ENCODE measurements around the gene KRTAP9-6. TPM values are rescaled to one million over a fixed set of nuclear protein-coding genes. Genes with fewer than 3 reads are reported as not detected.

KRTAP9-6 gene, protein sequence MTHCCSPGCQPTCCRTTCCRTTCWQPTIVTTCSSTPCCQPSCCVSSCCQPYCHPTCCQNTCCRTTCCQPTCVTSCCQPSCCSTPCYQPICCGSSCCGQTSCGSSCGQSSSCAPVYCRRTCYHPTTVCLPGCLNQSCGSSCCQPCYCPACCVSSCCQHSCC
- not detected for total RNA-seq

GRCh38 chr17:41265078-41265477, at the start of gene KRTAP9-6:
Gene KRTAP9-6, plus strand, starts transcription at chr17:41265378. Its CDS starts 0 bp downstream, at chr17:41265378.

DNA sequence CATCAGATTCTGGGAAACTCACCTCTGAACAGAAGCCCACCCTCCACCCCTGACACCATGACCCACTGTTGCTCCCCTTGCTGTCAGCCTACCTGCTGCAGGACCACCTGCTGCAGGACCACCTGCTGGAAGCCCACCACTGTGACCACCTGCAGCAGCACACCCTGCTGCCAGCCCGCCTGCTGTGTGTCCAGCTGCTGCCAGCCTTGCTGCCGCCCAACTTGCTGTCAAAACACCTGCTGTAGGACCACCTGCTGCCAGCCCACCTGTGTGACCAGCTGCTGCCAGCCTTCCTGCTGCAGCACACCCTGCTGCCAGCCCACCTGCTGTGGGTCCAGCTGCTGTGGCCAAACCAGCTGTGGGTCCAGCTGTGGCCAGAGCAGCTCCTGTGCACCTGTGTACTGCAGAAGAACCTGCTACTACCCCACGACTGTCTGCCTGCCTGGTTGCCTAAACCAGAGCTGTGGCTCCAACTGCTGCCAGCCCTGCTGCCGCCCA, 38.5 kb upstream of the KRTAP9-6 start, which contains the start of gene KRTAP9-2:
TSS of gene KRTAP9-2 (plus strand) at position 51 of the 498 bp plus-strand sequence. CDS start at position 58, 7 bp downstream.

DNA sequence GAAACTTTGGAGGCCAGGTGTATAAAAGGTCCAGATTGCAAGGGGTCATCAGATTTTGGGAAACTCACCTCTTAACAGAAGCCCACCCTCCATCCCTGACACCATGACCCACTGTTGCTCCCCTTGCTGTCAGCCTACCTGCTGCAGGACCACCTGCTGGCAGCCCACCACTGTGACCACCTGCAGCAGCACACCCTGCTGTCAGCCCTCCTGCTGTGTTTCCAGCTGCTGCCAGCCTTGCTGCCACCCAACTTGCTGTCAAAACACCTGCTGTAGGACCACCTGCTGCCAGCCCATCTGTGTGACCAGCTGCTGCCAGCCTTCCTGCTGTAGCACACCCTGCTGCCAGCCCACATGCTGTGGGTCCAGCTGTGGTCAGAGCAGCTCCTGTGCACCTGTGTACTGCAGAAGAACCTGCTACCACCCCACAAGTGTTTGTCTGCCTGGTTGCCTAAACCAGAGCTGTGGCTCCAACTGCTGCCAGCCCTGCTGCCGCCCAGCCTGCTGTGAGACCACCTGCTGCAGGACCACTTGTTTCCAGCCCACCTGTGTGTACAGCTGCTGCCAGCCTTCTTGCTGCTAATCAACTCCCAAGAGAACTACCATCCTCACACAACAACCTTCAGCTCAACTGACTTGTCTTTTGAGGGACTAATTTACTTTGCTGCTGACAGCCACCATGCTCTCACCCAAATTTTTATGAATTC, 32.6 kb upstream of the KRTAP9-6 start, which contains the start of gene KRTAP9-3:
TSS of gene KRTAP9-3 (plus strand) at position 51 of the 707 bp plus-strand sequence. CDS start at position 104, 53 bp downstream.

GRCh38 chr17:41237949-41238437, 27.2 kb upstream of the KRTAP9-6 start, which contains the start of gene KRTAP9-8:
Gene KRTAP9-8, plus strand, starts transcription at chr17:41237999. Its CDS starts 53 bp downstream, at chr17:41238052.

GRCh38 chr17:41249637-41250240, 15.4 kb upstream of the KRTAP9-6 start, which contains the start of gene KRTAP9-4:
Gene KRTAP9-4, plus strand, starts transcription at chr17:41249687. Its CDS starts 34 bp downstream, at chr17:41249721.

DNA sequence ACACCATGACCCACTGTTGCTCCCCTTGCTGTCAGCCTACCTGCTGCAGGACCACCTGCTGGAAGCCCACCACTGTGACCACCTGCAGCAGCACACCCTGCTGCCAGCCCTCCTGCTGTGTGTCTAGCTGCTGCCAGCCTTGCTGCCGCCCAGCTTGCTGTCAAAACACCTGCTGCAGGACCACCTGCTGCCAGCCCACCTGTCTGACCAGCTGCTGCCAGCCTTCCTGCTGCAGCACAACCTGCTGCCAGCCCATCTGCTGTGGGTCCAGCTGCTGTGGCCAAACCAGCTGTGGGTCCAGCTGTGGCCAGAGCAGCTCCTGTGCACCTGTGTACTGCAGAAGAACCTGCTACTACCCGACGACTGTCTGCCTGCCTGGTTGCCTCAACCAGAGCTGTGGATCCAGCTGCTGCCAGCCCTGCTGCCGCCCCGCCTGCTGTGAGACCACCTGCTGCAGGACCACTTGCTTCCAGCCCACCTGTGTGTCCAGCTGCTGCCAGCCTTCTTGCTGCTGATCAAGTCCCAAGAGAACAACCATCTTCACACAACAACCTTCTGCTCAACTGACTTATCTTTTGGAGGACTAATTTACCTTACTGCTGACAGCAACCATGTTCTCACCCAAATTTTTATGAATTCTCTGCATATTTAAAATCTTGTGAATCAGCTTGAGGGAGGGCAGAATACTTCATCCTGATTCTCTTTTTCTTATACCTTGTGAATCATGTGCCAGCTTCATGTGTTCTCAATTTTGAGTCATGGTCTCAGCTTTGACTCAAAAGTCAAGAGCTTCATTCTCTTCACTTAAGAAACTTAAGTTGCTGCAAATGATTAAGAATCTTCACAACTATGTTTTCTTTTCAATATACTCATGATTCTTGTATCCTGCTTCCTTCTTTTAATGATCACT, 9.5 kb upstream of the KRTAP9-6 start, which contains the start of gene KRTAP9-9:
TSS of gene KRTAP9-9 (plus strand) at position 4 of the 910 bp plus-strand sequence.

DNA sequence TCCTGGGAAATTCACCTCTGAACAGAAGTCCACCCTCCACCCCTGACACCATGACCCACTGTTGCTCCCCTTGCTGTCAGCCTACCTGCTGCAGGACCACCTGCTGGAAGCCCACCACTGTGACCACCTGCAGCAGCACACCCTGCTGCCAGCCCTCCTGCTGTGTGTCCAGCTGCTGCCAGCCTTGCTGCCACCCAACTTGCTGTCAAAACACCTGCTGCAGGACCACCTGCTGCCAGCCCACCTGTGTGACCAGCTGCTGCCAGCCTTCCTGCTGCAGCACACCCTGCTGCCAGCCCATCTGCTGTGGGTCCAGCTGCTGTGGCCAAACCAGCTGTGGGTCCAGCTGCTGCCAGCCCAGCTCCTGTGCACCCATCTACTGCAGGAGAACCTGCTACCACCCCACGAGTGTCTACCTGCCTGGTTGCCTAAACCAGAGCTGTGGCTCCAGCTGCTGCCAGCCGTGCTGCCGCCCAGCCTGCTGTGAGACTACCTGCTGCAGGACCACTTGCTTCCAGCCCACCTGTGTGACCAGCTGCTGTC, 10.5 kb downstream of the KRTAP9-6 start, which contains the start of gene KRTAP9-7:
TSS of gene KRTAP9-7 (plus strand) at position 51 of the 543 bp plus-strand sequence. CDS start at position 51, 0 bp downstream.

DNA sequence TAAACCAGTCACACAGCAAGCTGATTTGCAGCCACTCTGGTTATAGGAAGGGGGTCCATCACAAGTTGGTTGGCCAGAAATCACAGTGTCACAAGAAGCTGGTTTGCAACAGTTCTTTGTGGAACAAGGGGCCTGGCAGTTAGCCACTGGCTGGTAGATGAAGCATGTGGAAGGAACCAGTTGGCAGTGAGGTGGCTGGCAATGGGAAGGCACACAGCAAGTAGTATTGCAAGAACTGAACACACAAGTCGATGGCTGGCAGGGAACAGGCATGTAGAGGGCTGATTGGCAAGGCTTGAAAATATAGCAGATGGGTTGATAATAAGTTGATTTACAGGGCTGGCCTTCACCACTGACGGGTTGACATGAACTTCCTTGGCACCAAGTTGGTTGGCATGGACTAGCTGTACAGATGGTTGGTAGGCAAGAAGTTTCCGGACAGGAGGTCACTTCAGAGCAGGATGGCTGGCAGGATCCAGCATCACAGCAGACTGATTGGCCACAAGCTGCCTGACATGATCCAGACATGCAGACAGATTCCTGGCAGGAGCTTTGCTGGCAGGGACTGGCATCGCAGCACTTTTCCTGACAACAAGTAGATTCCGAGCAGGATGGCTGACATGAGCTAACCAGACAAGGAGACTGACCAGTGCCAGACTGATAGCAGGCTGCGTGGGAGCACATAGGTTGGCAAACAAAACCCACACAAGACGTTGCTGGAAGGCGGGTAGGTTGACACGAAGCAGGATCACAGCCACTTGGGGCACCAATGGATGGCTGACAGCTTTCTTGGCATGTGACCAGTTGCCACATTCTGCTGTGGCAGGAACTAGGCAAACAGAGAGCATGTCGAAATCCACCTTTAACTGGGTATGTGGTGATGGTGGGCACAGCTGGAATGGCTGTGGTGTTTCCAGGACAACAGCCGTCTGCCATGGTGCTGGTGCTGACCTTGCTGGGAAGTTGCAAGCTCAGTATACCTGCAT, 37.0 kb downstream of the KRTAP9-6 start, which contains the start of gene KRTAP29-1:
TSS of gene KRTAP29-1 (minus strand) at position 936 of the 986 bp plus-strand sequence. CDS start at position 936, 0 bp downstream.

GRCh38 chr17:41308918-41309359, 43.8 kb downstream of the KRTAP9-6 start, which contains the start of gene KRTAP16-1:
Gene KRTAP16-1, minus strand, starts transcription at chr17:41309309. Its CDS starts 56 bp downstream, at chr17:41309253.

GRCh38 chr17:41315204-41315794, 50.1 kb downstream of the KRTAP9-6 start, which contains the start of gene KRTAP17-1:
Gene KRTAP17-1, minus strand, starts transcription at chr17:41315710. Its CDS starts 60 bp downstream, at chr17:41315650.

Small RNA genes lying within 50 kb of the gene (small RNA-seq; reads per million reads assigned to genes)
- not detected for gene KRTAP9-10P

Other genes with a start within 250 kb of the KRTAP9-6 start
- not detected for gene KRTAP1-5, start 238.2 kb upstream of the KRTAP9-6 start, total RNA-seq
- gene KRTAP1-4, start 235.2 kb upstream of the KRTAP9-6 start, total RNA-seq: not detected
- not detected for gene KRTAP1-3, start 230.5 kb upstream of the KRTAP9-6 start, total RNA-seq
- gene KRTAP1-1, start 223.9 kb upstream of the KRTAP9-6 start, total RNA-seq: not detected
- gene KRTAP2-1, start 218.1 kb upstream of the KRTAP9-6 start, total RNA-seq: not detected
- gene KRTAP2-2, start 210.1 kb upstream of the KRTAP9-6 start, total RNA-seq: not detected
- gene KRTAP2-3, start 205.3 kb upstream of the KRTAP9-6 start, total RNA-seq: not detected
- not detected for gene KRTAP2-4, start 199.5 kb upstream of the KRTAP9-6 start, total RNA-seq
- not detected for gene KRTAP4-7, start 181.2 kb upstream of the KRTAP9-6 start, total RNA-seq
- not detected for gene KRTAP4-8, start 167.2 kb upstream of the KRTAP9-6 start, total RNA-seq
- not detected for gene KRTAP4-16, start 163.2 kb upstream of the KRTAP9-6 start, total RNA-seq
- gene KRTAP4-9, start 160.0 kb upstream of the KRTAP9-6 start, total RNA-seq: not detected
- gene KRTAP4-11, start 147.0 kb upstream of the KRTAP9-6 start, total RNA-seq: not detected
- not detected for gene KRTAP4-12, start 141.2 kb upstream of the KRTAP9-6 start, total RNA-seq
- not detected for gene KRTAP4-6, start 124.8 kb upstream of the KRTAP9-6 start, total RNA-seq
- gene KRTAP4-5, start 115.6 kb upstream of the KRTAP9-6 start, total RNA-seq: not detected
- not detected for gene KRTAP4-4, start 104.6 kb upstream of the KRTAP9-6 start, total RNA-seq
- not detected for gene KRTAP4-3, start 97.2 kb upstream of the KRTAP9-6 start, total RNA-seq
- not detected for gene KRTAP4-2, start 87.2 kb upstream of the KRTAP9-6 start, total RNA-seq
- not detected for gene KRTAP4-1, start 80.5 kb upstream of the KRTAP9-6 start, total RNA-seq
- not detected for gene KRTAP9-1, start 75.5 kb upstream of the KRTAP9-6 start, total RNA-seq
- not detected for gene KRTAP9-2, start 38.7 kb upstream of the KRTAP9-6 start, total RNA-seq
- gene KRTAP9-3, start 32.9 kb upstream of the KRTAP9-6 start, total RNA-seq: not detected
- gene KRTAP9-8, start 27.4 kb upstream of the KRTAP9-6 start, total RNA-seq: not detected
- not detected for gene KRTAP9-4, start 15.7 kb upstream of the KRTAP9-6 start, total RNA-seq
- not detected for gene KRTAP9-9, start 10.0 kb upstream of the KRTAP9-6 start, total RNA-seq
- not detected for gene KRTAP9-7, start 10.3 kb downstream of the KRTAP9-6 start, total RNA-seq
- gene KRTAP29-1, start 37.5 kb downstream of the KRTAP9-6 start, total RNA-seq: not detected
- gene KRTAP16-1, start 43.9 kb downstream of the KRTAP9-6 start, total RNA-seq: not detected
- not detected for gene KRTAP17-1, start 50.3 kb downstream of the KRTAP9-6 start, total RNA-seq
- gene KRT33A, start 85.5 kb downstream of the KRTAP9-6 start, total RNA-seq: not detected
- not detected for gene KRT33B, start 104.4 kb downstream of the KRTAP9-6 start, total RNA-seq
- gene KRT34, start 116.9 kb downstream of the KRTAP9-6 start, total RNA-seq: not detected
- 0.23 TPM for gene KRT31, start 132.2 kb downstream of the KRTAP9-6 start, total RNA-seq
- gene KRT37, start 159.2 kb downstream of the KRTAP9-6 start, total RNA-seq: not detected
- gene KRT38, start 175.6 kb downstream of the KRTAP9-6 start, total RNA-seq: not detected
- gene KRT32, start 202.0 kb downstream of the KRTAP9-6 start, total RNA-seq: not detected
- gene KRT35, start 215.8 kb downstream of the KRTAP9-6 start, total RNA-seq: not detected
- gene KRT36, start 224.5 kb downstream of the KRTAP9-6 start, total RNA-seq: not detected
- not detected for gene KRT13, start 240.2 kb downstream of the KRTAP9-6 start, total RNA-seq

Measured in diencephalon (tissue), 1 donor.